ENCODE measurements around the gene NFASC. TPM values are rescaled to one million over a fixed set of nuclear protein-coding genes. Genes with fewer than 3 reads are reported as not detected.

The NFASC gene
- total and polyA plus RNA-seq, 2 experiments from 2014 or later = 3.9 to 11.7 TPM

GRCh38 chr1:204979891-204980649 is 109.4 kb downstream of the NFASC start:
- H3K27ac Mint-ChIP-seq = no peak overlapping the region
- peaks cover 13% of the 10 kb centered on the region for H3K27me3 Mint-ChIP-seq (ENCODE audit: insufficient read depth, low read depth, poor library complexity)
- H4K20me1 ChIP-seq (replicated peaks; ENCODE audit: insufficient read depth) = no peaks in the 10 kb centered on the region
- TF ChIP-seq JUNB (IDR thresholded peaks at IDR 0.05; ENCODE audit: unreplicated experiment) = no peak
- TF ChIP-seq NANOG (IDR thresholded peaks at IDR 0.05; ENCODE audit: borderline replicate concordance) = no peak
- TF ChIP-seq ETS1 (IDR thresholded peaks at IDR 0.05) = no peak
- TF ChIP-seq CREB1 (CRISPR knock-in tag; IDR thresholded peaks at IDR 0.05; ENCODE audit: low read depth) = no peak
- TF ChIP-seq EZH2 (IDR thresholded peaks at IDR 0.05; ENCODE audit: low read depth, unreplicated experiment) = no peak
- TF ChIP-seq POLR2AphosphoS5 (IDR thresholded peaks at IDR 0.05; ENCODE audit: low read depth) = no peak
- no peak for TF ChIP-seq REST (IDR thresholded peaks at IDR 0.05; ENCODE audit: unreplicated experiment)
- no peak for TF ChIP-seq STAT1 (IDR thresholded peaks at IDR 0.05; ENCODE audit: unreplicated experiment)
- TF ChIP-seq ZNF114 (CRISPR knock-in tag; IDR thresholded peaks at IDR 0.05) = no peak
- no peak for TF ChIP-seq CTCF (conservative IDR thresholded peaks at IDR 0.05; ENCODE audit: low read depth in 2 of 2)
- TF ChIP-seq ZNF462 (CRISPR knock-in tag; IDR thresholded peaks at IDR 0.05) = no peak
- no peak for TF ChIP-seq ZNF331 (CRISPR knock-in tag; IDR thresholded peaks at IDR 0.05; ENCODE audit: low read depth)
- no peak for TF ChIP-seq EZH2phosphoT487 (IDR thresholded peaks at IDR 0.05; ENCODE audit: unreplicated experiment)
- H3K36me3 Mint-ChIP-seq (ENCODE audit: low read depth) = no peaks in the 10 kb centered on the region
- H3K4me2 ChIP-seq = no peak overlapping the region
- no peaks in the 10 kb centered on the region for H3K4me1 Mint-ChIP-seq
- H3F3A ChIP-seq (replicated peaks; ENCODE audit: low read depth) = no peaks in the 10 kb centered on the region
- no peak overlapping the region for H2AFZ ChIP-seq
- H3K4me3 ChIP-seq = no peak overlapping the region
- H3K9me3 Mint-ChIP-seq = no peaks in the 10 kb centered on the region
- no peak overlapping the region for H3K4me3 Mint-ChIP-seq
- no peaks in the 10 kb centered on the region for H3K79me2 ChIP-seq (replicated peaks; ENCODE audit: insufficient read depth)
- H3K27me3 ChIP-seq (ENCODE audit: insufficient read depth) = no peaks in the 10 kb centered on the region
- H3K4me1 ChIP-seq (ENCODE audit: insufficient read depth) = no peaks in the 10 kb centered on the region
- H3K9me2 ChIP-seq (ENCODE audit: insufficient read depth) = no peaks in the 10 kb centered on the region
- no peak for DNase-seq (ENCODE audit: low spot score)
- H3K27ac ChIP-seq (ENCODE audit: low read depth) = no peak overlapping the region
- ATAC-seq = no peak
- no peaks in the 10 kb centered on the region for H3K36me3 ChIP-seq (ENCODE audit: insufficient read depth)
